CD4-positive, alpha-beta T cell treated with Interleukin-15 for 4 hours (primary cell): ENCODE data around the gene ACER1.
"Not testable (repeated sequence)": the region's sequence is repeated elsewhere in the genome, so short reads cannot be mapped to it uniquely, and the experiment has no call there.

ENCODE experiments used
- DNase-seq: peaks from one replicate; pipeline ENCODE4 v3.0.0-alpha.2; 2020; ENCODE audit warnings: low spot score

ACER1 gene

GRCh38 chr19:6357174-6357573 lies 23.8 kb upstream of the ACER1 start:
- no peak for DNase-seq

- DNase-seq: not testable (repeated sequence)
These were observed 22.1 kb upstream of the ACER1 start for GRCh38 chr19:6355321-6356040.

- DNase-seq: no peak
These were observed 20.8 kb upstream of the ACER1 start for GRCh38 chr19:6354098-6354674.

GRCh38 chr19:6352381-6353165 lies 19.2 kb upstream of the ACER1 start:
- DNase-seq: no peak

GRCh38 chr19:6350688-6351087 lies 17.3 kb upstream of the ACER1 start:
- DNase-seq: no peak

- DNase-seq: not testable (repeated sequence)
These were observed 15.9 kb upstream of the ACER1 start for GRCh38 chr19:6349271-6349670.

- no peak for DNase-seq
These were observed 10.1 kb upstream of the ACER1 start for GRCh38 chr19:6343462-6343861.

- DNase-seq: no peak
These were observed 7.2 kb upstream of the ACER1 start for GRCh38 chr19:6340493-6341201.

- no peak for DNase-seq
These were observed 1.3 kb upstream of the ACER1 start for GRCh38 chr19:6334490-6335285.

- DNase-seq: no peak
These were observed 6.6 kb downstream of the ACER1 start for GRCh38 chr19:6326815-6327214.

GRCh38 chr19:6325614-6326013 lies 7.8 kb downstream of the ACER1 start:
- no peak for DNase-seq

- no peak for DNase-seq
These were observed 8.7 kb downstream of the ACER1 start for GRCh38 chr19:6324757-6325156.

GRCh38 chr19:6322284-6322683 lies 11.1 kb downstream of the ACER1 start:
- no peak for DNase-seq

- no peak for DNase-seq
These were observed 14.0 kb downstream of the ACER1 start for GRCh38 chr19:6319376-6319775.

- DNase-seq: no peak
These were observed 14.6 kb downstream of the ACER1 start for GRCh38 chr19:6318772-6319171.

- DNase-seq: not testable (repeated sequence)
These were observed 17.8 kb downstream of the ACER1 start for GRCh38 chr19:6315646-6316045.

GRCh38 chr19:6313398-6313969 lies 19.9 kb downstream of the ACER1 start:
- DNase-seq: no peak

- DNase-seq: no peak
These were observed 21.4 kb downstream of the ACER1 start for GRCh38 chr19:6312018-6312417.

GRCh38 chr19:6298413-6298812 lies 35.0 kb downstream of the ACER1 start:
- DNase-seq: no peak

GRCh38 chr19:6297202-6297601 lies 36.2 kb downstream of the ACER1 start:
- DNase-seq: no peak

GRCh38 chr19:6292006-6292405 lies 41.4 kb downstream of the ACER1 start:
- DNase-seq: no peak
